Testis (tissue), 3 donors: ENCODE results near the gene PLEKHA7. TPM values are rescaled to one million over a fixed set of nuclear protein-coding genes. Genes with fewer than 3 reads are reported as not detected.

ENCODE experiments used
- DNase-seq: peaks from one replicate; pipeline ENCODE4 v3.0.0-alpha.2; 2019
- H3K27ac ChIP-seq, 2 donors: fragments of 200-600 bp; sonication (generic); one replicate each; pipeline ENCODE4 v1.5.1; 2019
- H3K27me3 ChIP-seq: fragments of 200-600 bp; sonication (generic); one replicate; pipeline ENCODE4 v1.5.1; 2019
- H3K36me3 ChIP-seq: fragments of 200-600 bp; sonication (generic); one replicate; pipeline ENCODE4 v1.5.1; 2017; ENCODE audit warnings: low read depth; ENCODE audit errors: missing control alignments
- H3K4me1 ChIP-seq: fragments of 200-600 bp; sonication (generic); one replicate; pipeline ENCODE4 v1.5.1; 2019
- H3K4me3 ChIP-seq, 2 donors: fragments of 200-600 bp; sonication (generic); one replicate each; pipeline ENCODE4 v1.5.1; 2017 to 2019
- H3K9me3 ChIP-seq: fragments of 200-600 bp; sonication (generic); one replicate; pipeline ENCODE4 v1.5.1; 2017
- POLR2A ChIP-seq: fragments of 450-650 bp; IDR thresholded peaks from one replicate; pipeline ENCODE4 v1.6.1; 2017; ENCODE audit warnings: antibody characterized with exemption, mild to moderate bottlenecking, moderate library complexity
- WGBS, 2 donors: methylation state at CpG; one replicate each; pipeline ENCODE4 v1.1.5; 2018; 5-methylcytosine and 5-hydroxymethylcytosine counted together
- intact Hi-C: fragments of 100-400 bp; cut with DNase I; formaldehyde crosslinking; loops from one replicate; pipeline ENCODE4 v1.15.1; 2023; ENCODE audit warnings: low total_unique reads
- polyA plus RNA-seq: library from polyadenylated mRNA; stranded (reverse); fragments of 350-450 nt; fragmentation: Illumina TruSeq; extraction: RNeasy Lipid Tissue Mini Kit (QIAGEN cat#74804); gene quantifications from one replicate; pipeline ENCODE4 v1.2.3, GENCODE V29; 2014; ENCODE audit warnings: low read depth, low replicate concordance; ENCODE audit not compliant: insufficient read depth
- total RNA-seq, 2 donors: library from RNA; depleted of rRNA; stranded (reverse); fragments of >200 nt; gene quantifications; one replicate each; pipeline ENCODE4 v1.2.3, GENCODE V29; 2016
- TF ChIP-seq, protein P1 (sequence below), 3 experiments: fragments of 450-650 bp in 2 of 3; fragments of 200-600 bp in 1 of 3; sonication (generic) in 1 of 3; IDR thresholded peaks; one replicate each; pipeline ENCODE4 v1.5.1; 2016 to 2019; ENCODE audit warnings: antibody characterized with exemption in 3 of 3, mild to moderate bottlenecking in 2 of 3, moderate library complexity in 1 of 3

PLEKHA7 gene
- total and polyA plus RNA-seq, 3 donors from 2014 or later: 33.0 to 64.9 (median 63.9) TPM

GRCh38 chr11:16839821-16840220, 174.4 kb downstream of the PLEKHA7 start:
- TF ChIP-seq, protein P1, sequence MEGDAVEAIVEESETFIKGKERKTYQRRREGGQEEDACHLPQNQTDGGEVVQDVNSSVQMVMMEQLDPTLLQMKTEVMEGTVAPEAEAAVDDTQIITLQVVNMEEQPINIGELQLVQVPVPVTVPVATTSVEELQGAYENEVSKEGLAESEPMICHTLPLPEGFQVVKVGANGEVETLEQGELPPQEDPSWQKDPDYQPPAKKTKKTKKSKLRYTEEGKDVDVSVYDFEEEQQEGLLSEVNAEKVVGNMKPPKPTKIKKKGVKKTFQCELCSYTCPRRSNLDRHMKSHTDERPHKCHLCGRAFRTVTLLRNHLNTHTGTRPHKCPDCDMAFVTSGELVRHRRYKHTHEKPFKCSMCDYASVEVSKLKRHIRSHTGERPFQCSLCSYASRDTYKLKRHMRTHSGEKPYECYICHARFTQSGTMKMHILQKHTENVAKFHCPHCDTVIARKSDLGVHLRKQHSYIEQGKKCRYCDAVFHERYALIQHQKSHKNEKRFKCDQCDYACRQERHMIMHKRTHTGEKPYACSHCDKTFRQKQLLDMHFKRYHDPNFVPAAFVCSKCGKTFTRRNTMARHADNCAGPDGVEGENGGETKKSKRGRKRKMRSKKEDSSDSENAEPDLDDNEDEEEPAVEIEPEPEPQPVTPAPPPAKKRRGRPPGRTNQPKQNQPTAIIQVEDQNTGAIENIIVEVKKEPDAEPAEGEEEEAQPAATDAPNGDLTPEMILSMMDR (IDR thresholded peaks at IDR 0.05): no peak
- no peak for TF ChIP-seq POLR2A
- WGBS, 2 donors: 91 to 92% methylated on average over 3 of the region's 3 CpGs
- Histone ChIP-seq H3K27me3 (no peaks in the 10 kb centered on the region), H3K4me1 (no peaks in the 10 kb centered on the region), H3K36me3 (no peaks in the 10 kb centered on the region), H3K9me3 (no peaks in the 10 kb centered on the region), H3K27ac (no peak overlapping the region), H3K4me3 (no peak overlapping the region)
- intact Hi-C loops: no loop called here
- no peak for DNase-seq

GRCh38 chr11:16834384-16834783, 179.8 kb downstream of the PLEKHA7 start:
- intact Hi-C loops: no loop called here
- DNase-seq: no peak
- no peaks in the 10 kb centered on the region for H3K4me1 ChIP-seq
- H3K9me3 ChIP-seq: no peaks in the 10 kb centered on the region
- H3K27ac ChIP-seq: no peak overlapping the region
- TF ChIP-seq POLR2A: no peak
- TF ChIP-seq, protein P1 (IDR thresholded peaks at IDR 0.05): no peak
- H3K36me3 ChIP-seq: no peaks in the 10 kb centered on the region
- 96% methylated on average over 1 of the region's 1 CpG for WGBS, 2 donors
- no peak overlapping the region for H3K4me3 ChIP-seq
- H3K27me3 ChIP-seq: no peaks in the 10 kb centered on the region

- DNase-seq: no peak
- Histone ChIP-seq H3K27ac (no peak overlapping the region), H3K27me3 (no peaks in the 10 kb centered on the region), H3K9me3 (no peaks in the 10 kb centered on the region), H3K4me3 (no peak overlapping the region), H3K4me1 (no peaks in the 10 kb centered on the region), H3K36me3 (no peaks in the 10 kb centered on the region)
- intact Hi-C loops: no loop called here
- 79 to 83% methylated on average over 2 of the region's 2 CpGs for WGBS, 2 donors
- TF ChIP-seq POLR2A: no peak
- TF ChIP-seq, protein P1 (IDR thresholded peaks at IDR 0.05): no peak
Measured at GRCh38 chr11:16833026-16833425, 181.2 kb downstream of the PLEKHA7 start.

DNA sequence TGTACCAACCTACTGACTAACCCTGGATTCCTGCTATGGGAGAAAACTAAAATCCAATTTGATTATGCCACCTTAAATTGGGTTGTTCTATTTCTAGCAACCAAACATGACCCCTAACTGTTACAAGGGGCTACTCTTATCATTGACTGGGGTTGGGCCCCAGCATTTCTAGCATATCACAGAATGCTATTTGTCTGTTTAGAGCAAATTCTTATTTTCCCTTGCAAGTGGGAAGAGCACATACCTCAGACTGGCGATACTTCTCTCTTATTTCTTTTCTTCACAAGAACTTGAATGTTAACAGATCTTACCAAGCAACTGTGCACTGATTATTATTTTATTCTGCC, 182.0 kb downstream of the PLEKHA7 start:
- no peak overlapping the region for H3K4me3 ChIP-seq
- intact Hi-C loops: no loop called here
- H3K27me3 ChIP-seq: no peaks in the 10 kb centered on the region
- DNase-seq: no peak
- no peaks in the 10 kb centered on the region for H3K4me1 ChIP-seq
- no peaks in the 10 kb centered on the region for H3K9me3 ChIP-seq
- no peaks in the 10 kb centered on the region for H3K36me3 ChIP-seq
- no peak overlapping the region for H3K27ac ChIP-seq
- 89 to 93% methylated on average over 1 of the region's 1 CpG for WGBS, 2 donors
- no peak for TF ChIP-seq POLR2A
- TF ChIP-seq, protein P1 (IDR thresholded peaks at IDR 0.05): no peak

- H3K4me3 ChIP-seq: no peak overlapping the region
- H3K27me3 ChIP-seq: no peaks in the 10 kb centered on the region
- TF ChIP-seq, protein P1 (IDR thresholded peaks at IDR 0.05): no peak
- no peak for TF ChIP-seq POLR2A
- intact Hi-C loops: no loop called here
- no peaks in the 10 kb centered on the region for H3K36me3 ChIP-seq
- DNase-seq: no peak
- WGBS, 2 donors: 85 to 90% methylated on average over 10 of the region's 10 CpGs
- H3K4me1 ChIP-seq: no peaks in the 10 kb centered on the region
- no peak overlapping the region for H3K27ac ChIP-seq
- no peaks in the 10 kb centered on the region for H3K9me3 ChIP-seq
Measured at GRCh38 chr11:16831316-16832192, 182.7 kb downstream of the PLEKHA7 start.
